HG02885 (cell line): ENCODE results near the gene POFUT1.
"Not testable (repeated sequence)": the region's sequence is repeated elsewhere in the genome, so short reads cannot be mapped to it uniquely, and the experiment has no call there.

Experiments used
- ATAC-seq: cut with Tn5 transposase; IDR thresholded peaks from one replicate; pipeline ENCODE4 v1.9.1; 2021; ENCODE audit warnings: mild to moderate bottlenecking; ENCODE audit not compliant: unreplicated experiment, poor library complexity

The POFUT1 gene

DNA sequence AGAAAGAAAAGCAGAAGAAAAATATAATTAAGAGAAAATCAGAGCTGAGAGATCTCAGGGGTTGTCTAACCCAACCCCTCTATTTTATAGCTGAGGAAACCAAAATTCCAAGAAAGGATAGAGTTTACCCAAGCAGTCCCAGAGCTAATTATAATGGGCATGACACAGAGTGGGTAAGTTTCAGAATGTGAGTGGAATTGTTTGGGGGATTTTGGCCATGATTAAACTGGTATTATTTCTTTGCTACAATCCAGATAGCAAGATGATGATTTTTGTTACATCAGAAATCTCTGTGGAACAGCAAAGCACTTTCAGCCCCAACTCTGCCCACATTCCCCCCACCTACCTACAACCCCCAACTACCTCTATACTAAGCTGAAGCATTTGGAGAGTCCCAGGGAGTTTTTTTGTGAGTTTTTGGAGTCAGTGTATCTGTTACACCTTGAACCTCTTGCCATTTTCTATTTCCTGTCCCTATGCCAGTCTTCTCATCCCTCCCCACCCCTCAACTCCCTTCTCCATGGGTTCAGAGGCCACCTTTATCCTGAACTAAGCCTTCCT is 24.7 kb downstream of the POFUT1 start:
- ATAC-seq = no peak

DNA sequence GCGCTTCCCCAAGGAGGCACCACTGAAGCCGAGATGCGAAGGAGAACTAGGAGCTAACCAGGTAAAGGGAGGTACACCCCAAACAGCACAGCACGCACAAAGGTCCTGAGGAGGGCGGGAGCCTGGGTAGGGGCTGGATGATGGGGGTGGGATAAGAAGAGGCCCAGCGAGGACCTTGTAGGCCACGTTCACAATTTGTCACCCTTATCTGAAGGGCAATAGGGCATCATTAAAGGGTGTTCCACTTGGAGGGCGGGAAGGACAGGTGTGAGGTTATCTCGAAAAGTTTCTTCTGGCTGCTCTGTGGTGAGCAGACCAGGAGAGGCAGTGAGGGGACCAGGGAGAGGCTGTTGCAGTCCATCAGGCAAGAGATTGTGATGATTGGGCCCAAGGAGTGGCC is 25.6 kb downstream of the POFUT1 start:
- ATAC-seq = no peak

- ATAC-seq = no peak
Measured at GRCh38 chr20:32234135-32234808, 26.6 kb downstream of the POFUT1 start.

- no peak for ATAC-seq
Measured at GRCh38 chr20:32235331-32236047, 27.8 kb downstream of the POFUT1 start.

- no peak for ATAC-seq
Measured at GRCh38 chr20:32236048-32236533, 28.4 kb downstream of the POFUT1 start.

GRCh38 chr20:32236819-32237218 is 29.1 kb downstream of the POFUT1 start:
- no peak for ATAC-seq

- no peak for ATAC-seq
Measured at GRCh38 chr20:32237419-32237818, 29.7 kb downstream of the POFUT1 start.

- ATAC-seq = no peak
Measured at GRCh38 chr20:32238483-32239425, 31.1 kb downstream of the POFUT1 start.

- ATAC-seq = no peak
Measured at GRCh38 chr20:32240205-32240604, 32.5 kb downstream of the POFUT1 start.

- ATAC-seq = no peak
Measured at GRCh38 chr20:32241807-32242206, 34.1 kb downstream of the POFUT1 start.

GRCh38 chr20:32244150-32244823 is 36.6 kb downstream of the POFUT1 start:
- no peak for ATAC-seq

- no peak for ATAC-seq
Measured at GRCh38 chr20:32244959-32245358, 37.3 kb downstream of the POFUT1 start.

DNA sequence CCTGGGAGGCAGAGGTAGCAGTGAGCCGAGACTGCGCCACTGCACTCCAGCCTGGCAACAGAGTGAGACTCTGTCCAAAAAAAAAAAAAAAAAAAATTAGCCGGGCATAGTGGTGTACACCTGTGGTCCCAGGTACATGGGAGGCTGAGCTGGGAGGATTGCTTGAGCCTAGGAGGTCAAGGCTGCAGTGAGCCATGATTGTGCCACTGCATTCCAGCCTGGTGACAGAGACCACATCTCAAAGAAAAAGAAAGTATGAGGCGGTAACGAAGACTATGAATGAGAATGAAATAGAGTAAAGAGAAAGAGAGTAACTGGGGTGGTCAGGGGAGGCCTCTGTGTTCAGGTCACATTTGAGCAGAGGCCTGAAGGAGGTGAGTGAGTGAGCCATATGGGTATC is 38.5 kb downstream of the POFUT1 start:
- not testable (repeated sequence) for ATAC-seq

GRCh38 chr20:32248043-32248442 is 40.4 kb downstream of the POFUT1 start:
- no peak for ATAC-seq

GRCh38 chr20:32249030-32249738 is 41.5 kb downstream of the POFUT1 start:
- no peak for ATAC-seq

DNA sequence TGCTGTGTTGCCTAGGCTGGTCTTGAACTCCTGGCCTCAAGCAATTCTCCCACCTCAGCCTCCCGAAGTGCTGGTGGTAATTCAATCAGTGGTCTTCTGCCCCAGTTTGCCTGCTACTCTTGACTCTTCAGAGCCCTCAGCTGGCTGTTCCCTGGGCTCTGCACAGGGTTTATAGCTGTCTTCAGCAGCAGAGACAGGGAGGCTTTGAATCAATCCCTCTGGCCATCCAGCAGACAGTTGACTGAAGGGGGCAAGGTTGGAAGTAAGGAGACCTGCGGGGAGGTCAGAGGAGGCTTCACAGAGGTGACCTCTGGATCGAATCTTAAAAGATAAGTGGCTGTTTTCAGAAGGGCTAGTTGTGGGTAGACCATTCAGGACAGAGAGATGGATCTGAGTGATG is 43.8 kb downstream of the POFUT1 start:
- no peak for ATAC-seq

DNA sequence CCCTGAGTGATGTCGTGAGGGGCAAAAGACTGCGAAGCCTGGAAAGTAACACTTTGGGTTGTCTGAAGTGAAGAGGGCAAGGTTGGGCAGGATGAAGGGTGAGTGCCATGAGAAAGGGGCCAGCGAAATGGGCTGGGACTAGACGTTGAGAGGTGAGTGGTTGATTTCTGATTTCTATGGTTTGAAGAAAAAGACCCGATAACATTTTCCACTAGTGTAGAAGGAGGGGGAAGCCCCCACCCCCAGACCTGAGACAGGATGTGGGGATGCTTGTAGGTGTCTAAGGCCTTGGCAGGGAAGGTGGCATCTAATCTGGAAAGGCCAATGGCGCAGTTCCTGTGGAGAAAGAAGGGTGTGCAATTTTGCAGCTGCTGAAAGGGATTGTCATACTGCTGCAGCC is 44.5 kb downstream of the POFUT1 start:
- ATAC-seq = no peak

GRCh38 chr20:32260973-32261372 is 53.3 kb downstream of the POFUT1 start:
- not testable (repeated sequence) for ATAC-seq

DNA sequence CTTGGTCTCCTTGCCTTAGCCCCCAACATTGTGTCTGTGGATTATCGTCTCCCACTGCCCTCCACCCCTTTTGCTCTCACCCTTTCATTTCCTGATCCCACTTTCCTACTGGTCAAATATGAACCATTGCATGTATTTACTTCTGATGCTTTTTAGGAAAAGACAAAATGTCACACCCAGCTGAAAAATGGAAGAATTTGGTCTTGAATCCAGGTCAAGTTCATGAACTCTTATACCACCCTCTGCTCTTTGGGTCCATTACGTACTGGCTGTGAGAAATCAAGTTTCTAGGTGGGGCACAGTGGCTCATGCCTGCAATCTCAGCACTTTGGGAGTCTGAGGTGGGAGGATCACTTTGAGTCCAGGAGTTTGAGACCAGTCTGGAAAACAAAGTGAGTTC is 54.0 kb downstream of the POFUT1 start:
- ATAC-seq = no peak
